Nephron (organoid): ENCODE measurements around the gene RTTN.

Experiments
- H3K27ac Mint-ChIP-seq, 3 experiments: 2 replicates each; pipeline ENCODE4 v1.8.0; 2020; ENCODE audit warnings: mixed read lengths in 3 of 3, mild to moderate bottlenecking in 2 of 3, moderate library complexity in 1 of 3
- H3K27me3 Mint-ChIP-seq: 2 replicates; pipeline ENCODE4 v1.8.0; 2021; ENCODE audit warnings: low read depth, mild to moderate bottlenecking, moderate library complexity, mixed read lengths
- H3K36me3 Mint-ChIP-seq: 2 replicates; pipeline ENCODE4 v1.8.0; 2020; ENCODE audit warnings: low read depth, mixed read lengths
- H3K4me1 Mint-ChIP-seq: 2 replicates; pipeline ENCODE4 v1.8.0; 2020; ENCODE audit warnings: mixed read lengths
- H3K4me3 Mint-ChIP-seq, 3 experiments: 2 replicates each; pipeline ENCODE4 v1.8.0; 2020; ENCODE audit warnings: mild to moderate bottlenecking in 3 of 3, mixed read lengths in 3 of 3, moderate library complexity in 2 of 3
- H3K9me3 Mint-ChIP-seq: 2 replicates; pipeline ENCODE4 v1.8.0; 2020; ENCODE audit warnings: mixed read lengths
- TF ChIP-seq, protein P1 (sequence below), 3 experiments: fragments of 200-600 bp; sonication (generic); IDR thresholded peaks; one replicate each; pipeline ENCODE4 v1.5.0; 2021; ENCODE audit warnings: antibody characterized with exemption in 3 of 3; ENCODE audit not compliant: unreplicated experiment in 3 of 3

The RTTN gene

GRCh38 chr18:69999656-70000055 is 205.8 kb downstream of the RTTN start:
- Mint-ChIP-seq H3K4me3 (no peak overlapping the region), H3K4me1 (peaks cover 32% of the 10 kb centered on the region), H3K27ac (no peak overlapping the region), H3K36me3 (peaks cover 18% of the 10 kb centered on the region), H3K27me3 (no peaks in the 10 kb centered on the region), H3K9me3 (no peaks in the 10 kb centered on the region)
- TF ChIP-seq, protein P1, sequence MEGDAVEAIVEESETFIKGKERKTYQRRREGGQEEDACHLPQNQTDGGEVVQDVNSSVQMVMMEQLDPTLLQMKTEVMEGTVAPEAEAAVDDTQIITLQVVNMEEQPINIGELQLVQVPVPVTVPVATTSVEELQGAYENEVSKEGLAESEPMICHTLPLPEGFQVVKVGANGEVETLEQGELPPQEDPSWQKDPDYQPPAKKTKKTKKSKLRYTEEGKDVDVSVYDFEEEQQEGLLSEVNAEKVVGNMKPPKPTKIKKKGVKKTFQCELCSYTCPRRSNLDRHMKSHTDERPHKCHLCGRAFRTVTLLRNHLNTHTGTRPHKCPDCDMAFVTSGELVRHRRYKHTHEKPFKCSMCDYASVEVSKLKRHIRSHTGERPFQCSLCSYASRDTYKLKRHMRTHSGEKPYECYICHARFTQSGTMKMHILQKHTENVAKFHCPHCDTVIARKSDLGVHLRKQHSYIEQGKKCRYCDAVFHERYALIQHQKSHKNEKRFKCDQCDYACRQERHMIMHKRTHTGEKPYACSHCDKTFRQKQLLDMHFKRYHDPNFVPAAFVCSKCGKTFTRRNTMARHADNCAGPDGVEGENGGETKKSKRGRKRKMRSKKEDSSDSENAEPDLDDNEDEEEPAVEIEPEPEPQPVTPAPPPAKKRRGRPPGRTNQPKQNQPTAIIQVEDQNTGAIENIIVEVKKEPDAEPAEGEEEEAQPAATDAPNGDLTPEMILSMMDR (IDR thresholded peaks at IDR 0.05; ENCODE audit: unreplicated experiment in 3 of 3), result no peak

DNA sequence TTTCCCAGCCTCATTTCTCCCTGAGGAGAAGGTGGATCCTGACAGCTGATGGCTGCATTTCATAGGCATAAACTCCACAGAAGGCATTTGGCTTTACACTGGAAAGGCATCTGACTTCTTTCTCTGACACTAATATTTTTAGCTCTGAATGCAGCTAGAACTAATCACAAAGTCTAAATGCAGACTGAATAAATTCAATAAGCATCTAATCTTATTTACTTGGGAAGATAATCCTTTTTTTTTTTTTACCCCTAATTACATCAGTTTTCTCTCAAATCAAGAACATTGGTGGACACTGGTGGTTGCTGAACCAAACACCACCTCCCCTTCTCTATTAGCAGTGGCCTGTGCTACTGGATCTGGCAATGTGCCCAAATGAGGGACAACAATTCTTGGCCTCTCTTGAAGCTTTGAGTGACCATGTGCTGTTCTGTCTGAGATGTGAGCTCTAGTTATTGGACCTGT is 206.9 kb downstream of the RTTN start:
- Mint-ChIP-seq H3K27ac (peak overlapping the region in 1 of 3 experiments; percentile 14), H3K27me3 (no peaks in the 10 kb centered on the region), H3K9me3 (no peaks in the 10 kb centered on the region), H3K36me3 (peaks cover 20% of the 10 kb centered on the region), H3K4me1 (peaks cover 23% of the 10 kb centered on the region), H3K4me3 (no peak overlapping the region)
- TF ChIP-seq, protein P1 (IDR thresholded peaks at IDR 0.05; ENCODE audit: unreplicated experiment in 3 of 3), result no peak

GRCh38 chr18:69996951-69997798 is 208.3 kb downstream of the RTTN start:
- peaks cover 26% of the 10 kb centered on the region for H3K36me3 Mint-ChIP-seq
- TF ChIP-seq, protein P1 (IDR thresholded peaks at IDR 0.05; ENCODE audit: unreplicated experiment in 3 of 3), result no peak
- H3K4me3 Mint-ChIP-seq, result no peak overlapping the region
- peak overlapping the region in 1 of 3 experiments; percentile 9 for H3K27ac Mint-ChIP-seq
- peaks cover 18% of the 10 kb centered on the region for H3K4me1 Mint-ChIP-seq
- H3K27me3 Mint-ChIP-seq, result no peaks in the 10 kb centered on the region
- H3K9me3 Mint-ChIP-seq, result no peaks in the 10 kb centered on the region

DNA sequence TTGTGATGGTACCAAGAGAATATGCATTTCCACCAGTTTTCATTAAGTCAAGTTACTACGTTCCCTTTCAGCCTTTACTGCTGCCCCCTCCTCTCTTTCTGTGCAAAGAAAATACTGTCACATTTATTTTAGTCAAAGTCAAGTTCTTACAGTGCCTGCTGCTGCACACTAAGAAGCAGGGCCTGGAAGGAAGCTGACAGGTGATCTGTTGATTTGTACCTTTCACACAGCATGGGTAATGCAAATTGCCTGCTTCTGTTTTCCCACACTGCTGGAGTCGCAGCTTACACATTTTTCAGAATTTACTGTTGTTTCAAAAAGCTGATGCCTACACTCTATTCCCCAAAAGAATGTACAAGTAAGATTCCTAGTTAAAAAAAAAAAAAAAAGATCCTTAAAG is 209.1 kb downstream of the RTTN start:
- no peak overlapping the region for H3K4me3 Mint-ChIP-seq

GRCh38 chr18:69995774-69996173 is 209.7 kb downstream of the RTTN start:
- Mint-ChIP-seq H3K4me3 (no peak overlapping the region), H3K36me3 (peaks cover 25% of the 10 kb centered on the region), H3K4me1 (peaks cover 18% of the 10 kb centered on the region), H3K27ac (no peak overlapping the region), H3K9me3 (no peaks in the 10 kb centered on the region), H3K27me3 (no peaks in the 10 kb centered on the region)
- TF ChIP-seq, protein P1 (IDR thresholded peaks at IDR 0.05; ENCODE audit: unreplicated experiment in 3 of 3), result no peak

More for the DNA sequence above, 209.1 kb downstream of the RTTN start:
- Mint-ChIP-seq H3K27ac (no peak overlapping the region), H3K27me3 (no peaks in the 10 kb centered on the region), H3K4me1 (peaks cover 18% of the 10 kb centered on the region), H3K36me3 (peaks cover 22% of the 10 kb centered on the region), H3K9me3 (no peaks in the 10 kb centered on the region)
- TF ChIP-seq, protein P1 (IDR thresholded peaks at IDR 0.05; ENCODE audit: unreplicated experiment in 3 of 3), result no peak

DNA sequence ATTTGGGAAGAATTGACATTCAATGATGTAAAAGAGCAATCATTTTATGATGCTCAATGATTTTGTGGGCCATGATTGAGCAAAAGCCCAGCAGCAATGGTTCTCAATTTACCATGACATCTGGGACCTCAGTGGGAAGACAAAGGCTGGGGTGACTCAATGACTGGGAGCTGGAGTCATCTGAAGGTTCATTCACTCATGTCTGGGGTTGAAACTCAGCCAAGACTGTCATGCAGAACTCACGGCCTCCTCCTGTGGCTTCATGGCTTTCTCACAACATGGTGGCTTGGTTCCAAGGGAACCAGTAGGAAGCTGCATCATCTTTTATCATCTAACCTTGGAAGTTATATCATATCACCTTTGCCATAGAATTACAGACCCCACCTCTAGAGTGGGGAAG is 212.7 kb downstream of the RTTN start:
- peaks cover 8% of the 10 kb centered on the region for H3K4me1 Mint-ChIP-seq
- no peaks in the 10 kb centered on the region for H3K27me3 Mint-ChIP-seq

More for the DNA sequence above, 212.7 kb downstream of the RTTN start:
- TF ChIP-seq, protein P1 (IDR thresholded peaks at IDR 0.05; ENCODE audit: unreplicated experiment in 3 of 3), result no peak
- Mint-ChIP-seq H3K27ac (no peak overlapping the region), H3K4me3 (no peak overlapping the region), H3K9me3 (peaks cover 19% of the 10 kb centered on the region), H3K36me3 (peaks cover 43% of the 10 kb centered on the region)
